HL-60 (cell line): Measurements from ENCODE around the gene RFFL.

ENCODE experiments used
- CTCF ChIP-seq: IDR thresholded peaks from one replicate; pipeline ENCODE4 v1.5.1; 2011; ENCODE audit warnings: low read length, control low read depth, inconsistent platforms; ENCODE audit not compliant: insufficient read depth
- POLR2AphosphoS5 ChIP-seq: IDR thresholded peaks from 2 replicates; pipeline ENCODE4 v1.6.1; 2012; ENCODE audit warnings: low read depth

GRCh38 chr17:35099908-35100307, 36.4 kb upstream of the RFFL start:
- no peak for TF ChIP-seq CTCF
- no peak for TF ChIP-seq POLR2AphosphoS5
